Activated CD8-positive, alpha-beta T cell treated with anti-CD3 and anti-CD28 coated beads for 36 hours (primary cell): Measurements from ENCODE around the gene SFTPA1. TPM values are rescaled to one million over a fixed set of nuclear protein-coding genes. Genes with fewer than 3 reads are reported as not detected.
"Not testable (repeated sequence)": the region's sequence is repeated elsewhere in the genome, so short reads cannot be mapped to it uniquely, and the experiment has no call there.

Experiments used
- ATAC-seq: fragments of 200-7000 bp; cut with Tn5 transposase; one replicate; pipeline ENCODE4 v1.10.0; 2021; ENCODE audit warnings: mild to moderate bottlenecking, moderate library complexity
- CTCF ChIA-PET: fragments of 350-600 bp; sonication (Branson Sonifier 250); formaldehyde crosslinking; loops from one replicate; lab custom pipeline; 2021; ENCODE audit warnings: antibody characterized with exemption; lab: Charles Lee
- POLR2A ChIA-PET: fragments of 350-600 bp; sonication (Branson Sonifier 250); formaldehyde crosslinking; loops from one replicate; lab custom pipeline; 2021; ENCODE audit warnings: antibody characterized with exemption; lab: Charles Lee
- DNase-seq: peaks from one replicate; pipeline ENCODE4 v3.0.0-alpha.2; 2020
- H3K27ac Mint-ChIP-seq: one replicate; pipeline ENCODE4 v1.8.0; 2021; ENCODE audit warnings: mild to moderate bottlenecking, mixed read lengths
- H3K27me3 Mint-ChIP-seq: one replicate; pipeline ENCODE4 v1.8.0; 2021; ENCODE audit warnings: mixed read lengths
- H3K36me3 Mint-ChIP-seq: one replicate; pipeline ENCODE4 v1.8.0; 2021; ENCODE audit warnings: low read depth, mixed read lengths
- H3K4me1 Mint-ChIP-seq: one replicate; pipeline ENCODE4 v1.8.0; 2021; ENCODE audit warnings: low read depth, mixed read lengths
- H3K4me3 Mint-ChIP-seq: one replicate; pipeline ENCODE4 v1.8.0; 2021; ENCODE audit warnings: mild to moderate bottlenecking, moderate library complexity, mixed read lengths
- H3K9me3 Mint-ChIP-seq: one replicate; pipeline ENCODE4 v1.8.0; 2021; ENCODE audit warnings: mixed read lengths
- CTCF ChIP-seq: fragments of 200-600 bp; IDR thresholded peaks from one replicate; pipeline ENCODE4 v1.8.0; 2022; ENCODE audit warnings: antibody characterized with exemption, mild to moderate bottlenecking
- intact Hi-C: fragments of 100-400 bp; cut with micrococcal nuclease; formaldehyde crosslinking; loops from one replicate; pipeline ENCODE4 v1.10.0; 2022
- total RNA-seq, 2 experiments: library from RNA; stranded (reverse); gene quantifications; one replicate each; pipeline ENCODE4 v1.2.3, GENCODE V29; 2021

SFTPA1 gene
- total RNA-seq, 2 experiments from 2014 or later, result not detected

GRCh38 chr10:79627075-79627474, 16.3 kb downstream of the SFTPA1 start:
- H3K27ac Mint-ChIP-seq, result no peak overlapping the region
- peaks cover 12% of the 10 kb centered on the region for H3K9me3 Mint-ChIP-seq
- ChIA-PET POLR2A (no interaction called here), CTCF (interaction anchor here (1.3 kb wide), 1 partner anchor 253 kb away, joined by 4 read pairs; no protein-coding TSS in a partner anchor)
- no peak overlapping the region for H3K4me3 Mint-ChIP-seq
- DNase-seq (no peak), ATAC-seq (no peak)
- H3K27me3 Mint-ChIP-seq, result peaks cover 13% of the 10 kb centered on the region
- H3K36me3 Mint-ChIP-seq, result no peaks in the 10 kb centered on the region
- H3K4me1 Mint-ChIP-seq, result no peaks in the 10 kb centered on the region
- intact Hi-C loops, result no loop called here
- TF ChIP-seq CTCF, result no peak

- H3K9me3 Mint-ChIP-seq, result peaks cover 10% of the 10 kb centered on the region
- no peak overlapping the region for H3K4me3 Mint-ChIP-seq
- no peak for ATAC-seq
- ChIA-PET CTCF (no interaction called here), POLR2A (no interaction called here)
- intact Hi-C loops, result no loop called here
- no peak for DNase-seq
- no peaks in the 10 kb centered on the region for H3K36me3 Mint-ChIP-seq
- no peak overlapping the region for H3K27ac Mint-ChIP-seq
- H3K4me1 Mint-ChIP-seq, result no peaks in the 10 kb centered on the region
- TF ChIP-seq CTCF, result no peak
- peaks cover 8% of the 10 kb centered on the region for H3K27me3 Mint-ChIP-seq
Measured at GRCh38 chr10:79628083-79628482, 17.3 kb downstream of the SFTPA1 start.

GRCh38 chr10:79628988-79629954, 18.5 kb downstream of the SFTPA1 start:
- Mint-ChIP-seq H3K27me3 (peaks cover 6% of the 10 kb centered on the region), H3K36me3 (no peaks in the 10 kb centered on the region), H3K4me1 (no peaks in the 10 kb centered on the region), H3K27ac (no peak overlapping the region), H3K9me3 (peaks cover 6% of the 10 kb centered on the region), H3K4me3 (no peak overlapping the region)
- POLR2A ChIA-PET, result no interaction called here
- TF ChIP-seq CTCF, result no peak
- intact Hi-C loops, result no loop called here
- ATAC-seq (no peak), DNase-seq (no peak)
- CTCF ChIA-PET, result no interaction called here

GRCh38 chr10:79629955-79630327, 19.2 kb downstream of the SFTPA1 start:
- no peak for DNase-seq
- Mint-ChIP-seq H3K9me3 (peaks cover 6% of the 10 kb centered on the region), H3K36me3 (no peaks in the 10 kb centered on the region), H3K4me3 (no peak overlapping the region), H3K4me1 (no peaks in the 10 kb centered on the region), H3K27me3 (peaks cover 6% of the 10 kb centered on the region), H3K27ac (no peak overlapping the region)
- ChIA-PET CTCF (no interaction called here), POLR2A (no interaction called here)
- ATAC-seq, result no peak
- intact Hi-C loops, result no loop called here
- TF ChIP-seq CTCF, result no peak

- CTCF ChIA-PET, H3K27me3 Mint-ChIP-seq, H3K36me3 Mint-ChIP-seq, H3K4me3 Mint-ChIP-seq, DNase-seq, H3K9me3 Mint-ChIP-seq, H3K27ac Mint-ChIP-seq, ATAC-seq, intact Hi-C loops, POLR2A ChIA-PET, H3K4me1 Mint-ChIP-seq: not testable (repeated sequence)
Measured at GRCh38 chr10:79636654-79637199, 26.0 kb downstream of the SFTPA1 start.
